GM08714 (cell line): Measurements from ENCODE around the gene SUSD1.
"Not testable (repeated sequence)": the region's sequence is repeated elsewhere in the genome, so short reads cannot be mapped to it uniquely, and the experiment has no call there.

Source experiments
- H3K4me3 ChIP-seq: fragments of 200-500 bp; sonication (Bioruptor generic); 2 replicates; pipeline ENCODE4 v1.5.1; 2014; ENCODE audit warnings: mild to moderate bottlenecking, low read length, inconsistent platforms
- ZNF274 ChIP-seq: IDR thresholded peaks from 2 replicates; pipeline ENCODE4 v1.6.1; 2012; ENCODE audit warnings: mild to moderate bottlenecking, low read depth, low read length

Gene SUSD1

DNA sequence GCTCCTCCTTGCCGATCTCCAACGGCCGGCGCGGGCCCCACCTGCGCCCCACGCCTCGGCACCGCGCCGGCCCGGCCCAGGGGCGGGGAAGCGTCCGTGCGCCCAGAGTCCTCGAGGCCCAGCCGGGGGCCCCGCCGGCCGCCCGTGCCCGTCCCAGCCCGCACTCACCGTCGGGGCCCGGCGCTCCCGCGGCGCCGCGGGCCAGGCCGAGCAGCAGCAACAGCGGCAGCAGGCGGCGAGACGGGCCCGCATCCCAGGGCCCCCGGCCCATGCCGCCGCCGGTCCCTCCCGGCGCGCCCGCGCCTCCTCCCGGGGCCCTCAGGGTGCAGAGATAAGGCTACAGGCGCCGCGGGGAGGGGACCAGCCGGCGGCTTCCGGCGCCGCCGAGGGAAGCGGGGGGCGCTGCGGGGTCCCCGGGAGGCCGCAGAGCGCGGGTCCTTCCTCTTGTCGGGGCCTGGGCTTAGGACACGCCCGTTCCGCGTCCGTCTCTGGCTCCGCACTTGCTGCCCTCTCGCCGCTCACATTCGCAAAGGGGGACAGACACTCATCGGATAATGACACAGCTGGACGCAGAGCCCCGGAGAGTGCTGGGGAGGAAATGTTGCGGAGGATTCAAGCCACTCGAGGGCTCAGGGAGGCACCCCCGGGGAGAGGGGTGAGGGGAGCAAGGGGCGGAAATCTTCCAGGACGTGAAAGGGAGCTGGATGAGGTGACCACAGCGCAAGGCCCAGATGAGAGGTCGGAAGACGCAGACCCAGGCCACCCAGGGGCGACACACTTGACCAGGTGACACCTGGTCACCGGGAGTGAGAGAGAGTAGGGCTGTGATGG is at the start of gene SUSD1:
Gene SUSD1 (minus strand): TSS at position 333 of the 831 bp plus-strand sequence. CDS start 62 bp downstream, at position 271.
- TF ChIP-seq ZNF274, result no peak
- peak within 1 kb of the TSS; percentile 52; the same call in 1 of the 2 replicates for H3K4me3 ChIP-seq

DNA sequence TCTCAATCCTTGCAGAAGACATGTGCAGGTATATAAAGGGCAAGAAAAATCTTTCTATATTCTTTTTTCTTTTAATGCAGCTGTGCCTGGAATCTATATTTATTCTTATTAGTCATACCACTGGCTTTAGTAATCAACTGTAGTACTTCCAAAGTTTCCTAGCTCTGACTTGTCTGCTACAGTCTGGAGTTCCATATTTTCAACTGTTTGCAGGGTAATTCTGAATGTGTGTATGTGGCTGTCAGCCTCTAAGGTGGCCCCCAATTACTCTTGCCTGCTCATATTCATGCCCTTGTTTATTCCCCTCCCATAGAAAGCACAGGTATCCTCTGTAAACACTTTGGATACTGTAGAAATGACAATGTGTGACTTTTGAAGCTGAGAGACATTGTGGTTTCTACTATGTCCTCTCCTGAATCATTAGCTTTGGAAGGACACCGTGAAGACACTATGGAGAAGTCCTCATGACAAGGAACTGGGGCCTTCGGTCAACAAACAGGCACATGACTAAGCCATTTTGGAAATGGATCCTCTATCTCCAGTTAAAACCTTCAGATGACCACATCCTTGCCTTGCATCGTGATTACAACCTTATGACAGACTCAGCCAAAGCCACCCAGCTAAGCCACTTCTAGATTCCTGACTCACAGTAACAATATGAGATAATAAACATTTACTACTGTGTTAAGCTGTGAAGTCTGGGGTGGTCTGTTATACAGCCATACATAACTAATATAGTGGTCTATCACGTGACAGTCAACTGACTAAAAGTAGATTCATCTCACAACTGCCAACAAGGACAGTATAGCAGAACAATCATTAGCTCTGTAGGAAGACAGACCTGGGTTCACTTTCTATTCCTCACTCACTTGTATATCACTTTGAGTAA is 49.5 kb upstream of the SUSD1 start:
- no peak for TF ChIP-seq ZNF274
- no peak overlapping the region for H3K4me3 ChIP-seq

DNA sequence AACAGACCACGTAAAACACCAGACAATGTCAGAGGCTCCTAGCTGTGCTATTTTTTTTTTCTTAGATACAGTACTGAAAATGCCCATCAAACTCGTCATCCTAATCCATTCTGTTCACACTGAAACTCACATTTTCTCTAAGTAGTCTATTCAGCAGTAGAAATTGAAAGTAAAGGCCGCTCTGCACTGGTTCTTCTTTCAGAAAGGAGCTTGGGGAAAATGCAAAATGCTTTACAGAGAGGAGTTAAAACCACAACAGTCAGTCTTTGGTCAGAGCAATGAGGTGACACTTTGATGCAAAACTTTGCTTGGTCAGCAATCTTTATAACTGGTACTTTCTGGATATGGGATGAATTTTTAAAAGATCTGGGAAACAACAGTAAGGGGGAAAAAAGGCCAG is 43.8 kb upstream of the SUSD1 start:
- H3K4me3 ChIP-seq, result no peak overlapping the region
- no peak for TF ChIP-seq ZNF274

DNA sequence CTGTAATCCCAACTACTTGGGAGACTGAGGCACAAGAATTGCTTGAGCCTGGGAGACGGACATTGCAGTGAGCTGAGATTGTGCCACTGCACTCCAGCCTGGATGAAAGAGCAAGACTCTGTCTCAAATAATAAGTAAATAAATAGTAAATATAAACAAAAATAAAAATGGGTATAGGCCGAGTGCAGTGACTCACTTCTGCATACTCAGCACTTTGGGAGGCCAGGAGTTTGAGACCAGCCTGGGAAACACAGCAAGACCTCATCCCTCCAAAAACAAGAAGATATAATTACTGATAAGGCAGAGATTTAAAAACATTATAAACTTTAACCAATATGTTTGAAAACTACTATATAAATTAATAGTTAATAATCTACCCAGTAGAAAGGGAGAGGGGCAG is 37.8 kb upstream of the SUSD1 start:
- H3K4me3 ChIP-seq, result no peak overlapping the region
- no peak for TF ChIP-seq ZNF274

DNA sequence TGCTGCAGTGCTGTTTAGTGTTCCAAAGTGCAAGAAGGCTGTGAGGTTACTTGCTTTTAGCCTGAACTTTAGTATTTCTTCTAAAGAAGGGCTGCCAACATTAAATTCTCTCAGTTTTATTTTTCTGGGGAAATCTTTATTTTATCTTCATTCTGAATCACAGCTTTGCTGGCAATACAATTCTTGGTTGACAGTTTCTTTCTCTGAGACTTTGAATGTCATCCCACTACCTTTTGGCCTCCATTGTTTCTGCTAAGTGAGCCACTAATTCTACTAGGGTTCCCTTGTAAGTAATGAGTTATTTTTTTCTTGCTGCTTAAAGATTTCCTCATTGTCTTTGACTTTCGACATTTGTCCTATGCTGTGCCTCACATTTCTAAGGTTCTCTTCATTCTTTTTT is 32.4 kb upstream of the SUSD1 start:
- TF ChIP-seq ZNF274, result no peak
- no peak overlapping the region for H3K4me3 ChIP-seq

DNA sequence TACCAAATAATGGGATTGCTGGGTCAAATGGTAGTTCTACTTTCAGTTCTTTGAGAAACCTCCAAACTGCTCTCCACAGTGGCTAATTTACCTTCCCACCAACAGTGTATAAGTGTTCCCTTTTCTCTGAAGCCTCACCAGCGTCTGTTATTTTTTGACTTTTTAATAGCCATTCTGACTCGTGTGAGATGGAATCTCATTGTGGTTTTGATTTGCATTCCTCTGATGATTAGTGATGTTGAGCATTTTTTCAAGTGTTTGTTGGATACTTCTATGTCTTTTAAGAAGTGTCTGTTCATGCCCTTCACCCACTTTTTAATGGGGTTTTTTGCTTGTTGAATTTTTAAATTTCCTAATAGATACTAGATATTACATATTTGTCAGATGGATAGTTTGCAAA is 28.4 kb upstream of the SUSD1 start:
- H3K4me3 ChIP-seq, result no peak overlapping the region
- no peak for TF ChIP-seq ZNF274

DNA sequence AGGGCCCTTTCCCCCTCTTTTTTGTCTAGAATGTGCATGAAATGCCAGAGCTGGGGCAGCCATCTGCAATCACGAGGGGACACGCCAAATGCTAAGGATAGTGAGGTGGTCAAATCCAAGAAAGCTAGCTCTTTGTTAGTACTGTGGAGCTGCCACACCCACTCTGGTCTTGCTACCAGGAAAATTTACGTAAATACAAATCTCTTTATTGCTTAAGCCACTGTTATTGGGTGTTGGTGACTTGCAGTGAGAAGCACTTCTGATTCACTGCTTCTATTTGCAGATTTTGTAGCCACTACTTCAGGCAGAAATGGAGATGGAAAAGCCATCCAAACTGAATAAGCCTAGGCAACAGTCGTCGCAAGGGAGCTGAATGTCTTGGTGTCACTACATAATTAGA is 25.6 kb upstream of the SUSD1 start:
- no peak for TF ChIP-seq ZNF274
- no peak overlapping the region for H3K4me3 ChIP-seq

DNA sequence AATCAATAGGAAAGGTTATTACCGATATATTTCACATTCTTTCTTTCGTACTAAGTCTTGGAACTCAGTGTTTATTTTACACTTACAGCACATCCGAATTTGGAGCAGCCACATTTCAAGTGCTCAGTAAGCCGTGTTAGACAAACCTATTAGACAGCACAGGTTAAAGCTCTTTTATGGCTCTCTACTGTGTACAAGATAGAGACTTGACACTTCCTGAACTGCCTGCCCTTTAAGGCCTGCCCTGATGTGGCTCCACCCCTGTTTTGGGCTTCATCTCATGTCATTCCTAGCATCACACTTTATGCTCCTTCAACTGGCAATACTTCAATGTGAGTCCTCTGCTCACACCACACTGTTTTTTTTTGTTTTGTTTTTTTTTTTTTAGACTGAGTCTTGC is 23.5 kb upstream of the SUSD1 start:
- TF ChIP-seq ZNF274, result no peak
- H3K4me3 ChIP-seq, result no peak overlapping the region

DNA sequence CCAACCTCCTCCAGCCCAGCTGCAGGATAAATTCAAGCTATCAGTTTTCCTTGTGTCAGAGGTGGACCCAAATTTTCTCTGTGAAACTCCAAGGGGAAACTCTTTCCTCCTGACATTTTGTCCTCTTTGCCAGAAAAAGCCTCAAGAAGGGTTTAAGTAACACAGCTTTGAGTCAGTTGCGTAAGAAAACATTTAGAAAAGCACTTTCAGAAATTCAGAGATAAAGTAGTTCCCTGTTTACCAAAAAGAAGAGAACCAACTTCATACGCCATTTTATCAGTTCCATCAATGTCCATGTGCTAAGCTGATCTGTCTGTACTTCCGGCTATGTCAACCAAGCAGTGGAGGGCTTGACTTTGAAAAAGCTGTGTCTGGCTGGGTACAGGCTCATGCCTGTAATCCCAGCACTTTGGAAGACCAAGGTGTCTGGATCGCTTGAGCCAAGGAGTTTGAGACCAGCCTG is 19.9 kb upstream of the SUSD1 start:
- no peak for TF ChIP-seq ZNF274
- no peak overlapping the region for H3K4me3 ChIP-seq

DNA sequence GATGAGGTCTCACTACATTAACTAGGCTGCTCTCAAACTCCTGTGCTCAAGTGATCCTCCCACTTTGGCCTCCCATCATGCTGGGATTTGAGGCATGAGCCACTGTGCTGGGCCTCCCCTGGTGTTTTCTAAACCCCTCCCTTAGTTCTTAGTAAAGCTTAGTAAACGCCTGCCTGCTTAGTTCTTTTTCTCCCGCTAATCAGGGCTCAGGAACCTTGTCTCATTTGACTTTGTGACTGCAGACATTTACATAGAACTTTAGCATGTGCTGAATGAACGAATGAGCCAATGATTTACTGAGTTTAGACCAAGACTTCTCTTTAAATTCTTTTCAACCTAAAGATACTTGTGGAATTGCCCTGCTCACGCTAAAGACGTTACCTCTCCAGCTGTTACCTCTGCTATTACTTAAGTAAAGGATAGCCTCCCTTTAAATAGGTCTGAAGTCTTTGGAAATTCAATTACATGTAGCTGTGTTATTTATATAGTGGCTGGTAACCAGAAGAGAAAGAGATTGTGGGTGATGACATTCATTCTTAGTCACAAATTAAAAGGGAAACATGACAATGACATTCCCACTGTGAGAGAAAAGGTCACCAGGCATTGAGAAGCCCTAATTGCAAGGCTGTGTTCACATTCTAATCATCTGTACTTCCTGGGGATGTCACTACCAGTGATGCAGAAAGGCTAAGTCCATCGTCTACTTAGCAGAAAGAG is 18.6 kb upstream of the SUSD1 start:
- H3K4me3 ChIP-seq, result no peak overlapping the region
- no peak for TF ChIP-seq ZNF274

DNA sequence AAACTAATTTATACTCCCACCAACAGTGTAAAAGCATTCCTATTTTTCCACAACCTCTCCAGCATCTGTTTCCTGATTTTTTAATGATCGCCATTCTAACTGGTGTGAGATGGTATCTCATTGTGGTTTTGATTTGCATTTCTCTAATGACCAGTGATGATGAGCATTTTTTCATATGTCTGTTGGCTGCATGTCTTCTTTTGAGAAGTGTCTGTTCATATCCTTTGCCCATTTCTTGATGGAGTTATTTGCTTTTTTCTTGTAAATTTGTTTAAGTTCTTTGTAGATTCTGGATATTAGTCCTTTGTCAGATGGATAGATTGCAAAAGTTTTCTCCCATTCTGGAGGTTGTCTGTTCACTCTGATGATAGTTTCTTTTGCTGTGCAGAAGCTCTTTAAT is 15.2 kb upstream of the SUSD1 start:
- H3K4me3 ChIP-seq, result not testable (repeated sequence)

DNA sequence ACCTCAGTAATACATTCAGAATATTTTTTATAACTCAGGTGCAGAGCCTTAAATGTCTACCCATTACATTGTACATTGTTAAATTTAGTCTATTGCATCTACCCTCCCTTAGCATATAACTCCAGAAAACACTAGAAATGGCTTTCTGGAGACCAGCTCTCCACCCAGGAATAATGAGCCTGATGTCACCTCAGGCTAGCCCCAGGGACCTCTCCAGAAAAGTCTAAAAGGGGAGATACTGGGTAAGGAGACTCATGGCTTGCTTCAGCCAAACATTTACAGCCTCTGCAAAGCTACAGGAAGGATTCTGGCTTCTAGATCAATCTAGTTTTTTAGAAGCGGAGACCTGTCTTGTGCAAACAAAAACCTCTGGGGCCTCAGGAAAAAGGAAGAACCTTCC is 13.8 kb upstream of the SUSD1 start:
- no peak overlapping the region for H3K4me3 ChIP-seq

DNA sequence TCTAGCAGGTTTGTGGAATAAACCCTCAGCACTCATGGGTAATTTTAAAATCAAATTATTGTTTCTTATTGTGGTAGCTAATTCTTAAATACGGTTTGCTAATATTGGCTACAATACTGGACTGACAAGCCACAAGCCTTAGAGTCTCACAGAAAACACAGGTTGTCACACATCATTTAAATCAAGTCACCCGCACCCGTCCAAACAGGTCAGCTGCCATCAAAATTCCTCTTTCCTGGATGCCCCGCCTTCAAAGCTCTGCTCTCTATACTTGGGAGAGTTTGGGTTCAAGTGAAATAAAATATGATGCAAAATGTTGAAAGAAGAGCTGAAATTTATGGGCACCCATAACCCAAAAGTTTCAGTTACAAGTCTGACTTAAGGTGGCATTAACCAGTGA is 12.3 kb upstream of the SUSD1 start:
- H3K4me3 ChIP-seq, result no peak overlapping the region
- TF ChIP-seq ZNF274, result no peak

More for the DNA sequence above, 13.8 kb upstream of the SUSD1 start:
- no peak for TF ChIP-seq ZNF274

DNA sequence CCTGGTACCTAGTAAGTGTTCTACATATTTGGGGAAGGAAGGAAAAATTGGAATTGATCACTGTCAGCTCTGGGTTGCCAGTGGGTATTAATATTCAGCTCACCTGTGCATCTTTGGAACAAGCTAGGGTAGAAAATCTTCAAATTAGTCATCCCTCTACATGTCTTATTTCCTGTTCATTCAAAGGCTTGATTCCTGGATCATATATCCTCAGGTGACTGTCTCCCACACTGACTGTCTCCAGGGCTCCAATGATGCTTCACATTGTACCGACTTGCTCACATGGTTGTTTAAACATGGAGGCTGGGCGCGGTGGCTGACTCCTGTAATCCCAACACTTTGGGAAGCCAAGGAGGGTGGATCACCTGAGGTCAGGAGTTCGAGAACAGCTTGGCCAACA is 11.6 kb upstream of the SUSD1 start:
- no peak overlapping the region for H3K4me3 ChIP-seq
- no peak for TF ChIP-seq ZNF274
